GM12875 (cell line): ENCODE results near the gene PLCL2.

Source experiments
- H3K4me3 ChIP-seq: one replicate; pipeline ENCODE4 v1.5.1; 2011; ENCODE audit warnings: low read depth, low read length, control low read depth
- CTCF ChIP-seq: IDR thresholded peaks from 2 replicates; pipeline ENCODE4 v1.5.1; 2011; ENCODE audit warnings: low read depth, mild to moderate bottlenecking, control low read depth, inconsistent platforms, low read length, moderate library complexity, borderline replicate concordance; ENCODE audit not compliant: insufficient read depth

The PLCL2 gene

GRCh38 chr3:17040990-17041377 lies 156.2 kb downstream of the PLCL2 start:
- H3K4me3 ChIP-seq = no peak overlapping the region
- no peak for TF ChIP-seq CTCF

- TF ChIP-seq CTCF = no peak
Measured at GRCh38 chr3:17044855-17045254, 160.1 kb downstream of the PLCL2 start.

GRCh38 chr3:17045705-17046104 lies 160.9 kb downstream of the PLCL2 start:
- TF ChIP-seq CTCF = no peak
- no peak overlapping the region for H3K4me3 ChIP-seq

More at GRCh38 chr3:17044855-17045254, 160.1 kb downstream of the PLCL2 start:
- no peak overlapping the region for H3K4me3 ChIP-seq

GRCh38 chr3:17046623-17047022 lies 161.9 kb downstream of the PLCL2 start:
- TF ChIP-seq CTCF = no peak
- H3K4me3 ChIP-seq = no peak overlapping the region

GRCh38 chr3:17047162-17047561 lies 162.4 kb downstream of the PLCL2 start:
- H3K4me3 ChIP-seq = no peak overlapping the region
- no peak for TF ChIP-seq CTCF

GRCh38 chr3:17047894-17048293 lies 163.1 kb downstream of the PLCL2 start:
- no peak for TF ChIP-seq CTCF
- H3K4me3 ChIP-seq = no peak overlapping the region

GRCh38 chr3:17050071-17050470 lies 165.3 kb downstream of the PLCL2 start:
- no peak overlapping the region for H3K4me3 ChIP-seq
- no peak for TF ChIP-seq CTCF
